Fibroblast of pulmonary artery (primary cell): ENCODE measurements around the gene C14orf180.
"Not testable (repeated sequence)": the region's sequence is repeated elsewhere in the genome, so short reads cannot be mapped to it uniquely, and the experiment has no call there.

ENCODE experiments used
- DNase-seq: peaks from one replicate; pipeline ENCODE4 v3.0.0-alpha.2; 2010; ENCODE audit warnings: low read depth
- H3K4me3 ChIP-seq: replicated peaks from 2 replicates; pipeline ENCODE4 v1.5.1; 2011; ENCODE audit warnings: low read depth, mild to moderate bottlenecking, control low read depth, low read length, moderate library complexity
- TF ChIP-seq, protein P1 (sequence below): IDR thresholded peaks from 2 replicates; pipeline ENCODE4 v1.5.1; 2011; ENCODE audit warnings: mild to moderate bottlenecking, control low read depth, low read length, inconsistent platforms; ENCODE audit errors: missing control alignments

C14orf180 gene

DNA sequence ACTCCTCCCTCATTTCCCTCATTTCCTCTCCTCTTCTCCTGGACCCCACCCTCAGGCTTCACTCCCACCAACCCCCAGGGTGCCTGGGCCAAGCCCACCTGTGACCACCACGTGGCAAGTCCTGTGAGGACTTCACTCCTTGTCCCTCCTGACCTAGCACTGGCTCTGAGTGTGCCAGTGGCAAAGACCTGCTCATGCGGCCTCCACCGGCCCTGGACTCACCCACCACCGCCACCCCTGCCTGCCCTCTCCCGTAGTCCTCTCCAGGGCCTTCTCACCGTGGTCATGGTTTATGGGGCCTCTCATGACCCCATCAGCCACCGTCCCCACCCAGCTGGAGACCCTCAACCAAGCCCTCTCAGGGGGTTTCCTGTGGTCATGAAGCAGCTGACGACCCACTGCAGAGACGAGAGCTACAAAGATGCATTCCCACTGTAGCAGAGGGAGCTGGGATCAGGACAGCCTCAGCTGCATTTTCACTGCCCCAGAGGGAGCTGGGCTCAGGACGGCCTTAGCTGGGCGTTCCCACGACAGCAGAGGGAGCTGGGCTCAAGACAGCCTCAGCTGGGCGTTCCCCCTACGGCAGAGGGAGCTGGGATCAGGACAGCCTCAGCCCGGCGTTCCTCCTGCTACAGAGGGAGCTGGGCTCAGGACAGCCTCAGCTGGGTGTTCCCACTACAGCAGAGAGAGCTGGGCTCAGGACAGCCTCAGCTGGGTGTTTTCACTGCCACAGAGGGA is 3.2 kb upstream of the C14orf180 start:
- TF ChIP-seq, protein P1, sequence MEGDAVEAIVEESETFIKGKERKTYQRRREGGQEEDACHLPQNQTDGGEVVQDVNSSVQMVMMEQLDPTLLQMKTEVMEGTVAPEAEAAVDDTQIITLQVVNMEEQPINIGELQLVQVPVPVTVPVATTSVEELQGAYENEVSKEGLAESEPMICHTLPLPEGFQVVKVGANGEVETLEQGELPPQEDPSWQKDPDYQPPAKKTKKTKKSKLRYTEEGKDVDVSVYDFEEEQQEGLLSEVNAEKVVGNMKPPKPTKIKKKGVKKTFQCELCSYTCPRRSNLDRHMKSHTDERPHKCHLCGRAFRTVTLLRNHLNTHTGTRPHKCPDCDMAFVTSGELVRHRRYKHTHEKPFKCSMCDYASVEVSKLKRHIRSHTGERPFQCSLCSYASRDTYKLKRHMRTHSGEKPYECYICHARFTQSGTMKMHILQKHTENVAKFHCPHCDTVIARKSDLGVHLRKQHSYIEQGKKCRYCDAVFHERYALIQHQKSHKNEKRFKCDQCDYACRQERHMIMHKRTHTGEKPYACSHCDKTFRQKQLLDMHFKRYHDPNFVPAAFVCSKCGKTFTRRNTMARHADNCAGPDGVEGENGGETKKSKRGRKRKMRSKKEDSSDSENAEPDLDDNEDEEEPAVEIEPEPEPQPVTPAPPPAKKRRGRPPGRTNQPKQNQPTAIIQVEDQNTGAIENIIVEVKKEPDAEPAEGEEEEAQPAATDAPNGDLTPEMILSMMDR, result no peak
- DNase-seq, result no peak

DNA sequence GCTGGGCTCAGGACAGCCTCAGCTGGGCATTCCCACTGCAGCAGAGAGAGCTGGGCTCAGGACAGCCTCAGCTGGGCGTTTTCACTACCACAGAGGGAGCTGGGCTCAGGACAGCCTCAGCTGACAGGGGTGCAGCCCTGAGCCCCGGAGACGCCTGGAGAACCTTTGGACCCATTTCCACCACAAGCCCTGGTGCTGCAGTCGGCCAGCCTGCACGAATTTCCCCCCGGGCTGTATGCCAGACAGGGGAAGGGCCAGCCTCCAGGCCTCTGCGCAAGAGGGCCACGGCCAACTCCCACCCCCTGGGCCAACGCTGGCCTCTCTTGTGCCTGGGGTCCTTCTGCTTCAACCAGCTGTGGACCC is 2.6 kb upstream of the C14orf180 start:
- no peak overlapping the region for H3K4me3 ChIP-seq
- TF ChIP-seq, protein P1, result no peak
- DNase-seq, result no peak

More for the DNA sequence above, 3.2 kb upstream of the C14orf180 start:
- no peak overlapping the region for H3K4me3 ChIP-seq

DNA sequence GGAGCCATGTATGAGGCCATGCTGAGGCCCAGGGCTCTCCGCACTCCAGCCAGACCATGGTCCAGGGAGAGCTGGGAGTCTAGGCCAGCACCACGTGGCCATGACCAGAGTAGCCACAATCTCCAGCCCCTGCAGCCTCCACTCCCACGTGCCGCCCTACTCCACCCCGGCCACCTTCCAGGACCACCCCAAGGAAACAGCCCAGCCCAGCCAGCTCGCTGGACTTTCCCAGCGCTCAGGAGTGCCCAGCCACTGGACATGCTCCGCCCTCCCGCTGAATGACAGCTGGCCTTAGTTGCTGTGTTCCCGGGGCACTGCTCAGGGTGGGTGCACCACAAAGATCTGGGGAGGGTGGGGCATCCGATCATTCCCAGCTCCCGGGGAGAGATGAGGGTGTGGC is 2.1 kb upstream of the C14orf180 start:
- no peak for DNase-seq
- TF ChIP-seq, protein P1, result no peak
- H3K4me3 ChIP-seq, result no peak overlapping the region

DNA sequence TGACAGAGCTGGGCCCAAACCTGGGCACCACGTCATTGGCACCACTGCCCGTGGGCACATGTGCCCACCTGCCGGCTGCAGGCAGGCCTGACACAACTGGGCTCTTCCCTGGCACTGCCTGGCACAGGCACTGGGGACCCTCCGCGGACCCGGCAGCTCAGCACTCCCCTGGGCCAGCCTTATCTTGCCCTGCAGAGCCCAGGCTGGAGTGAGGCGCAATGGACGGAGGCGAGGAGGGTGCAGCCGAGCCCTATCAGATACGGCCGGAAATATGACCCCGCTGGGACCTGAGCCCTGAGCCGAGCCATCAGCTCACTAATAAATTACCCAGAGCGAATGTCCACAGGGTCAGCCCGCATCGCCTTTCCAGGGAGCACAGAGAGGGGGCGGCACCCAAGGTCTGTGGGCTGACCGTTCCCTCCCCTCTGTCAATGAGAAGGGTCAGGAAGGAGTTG is 1.7 kb upstream of the C14orf180 start:
- no peak overlapping the region for H3K4me3 ChIP-seq
- DNase-seq, result no peak
- TF ChIP-seq, protein P1, result no peak

- TF ChIP-seq, protein P1, result no peak
- H3K4me3 ChIP-seq, result no peak overlapping the region
- DNase-seq, result no peak
These were observed 1.2 kb upstream of the C14orf180 start for GRCh38 chr14:104578321-104578720.

DNA sequence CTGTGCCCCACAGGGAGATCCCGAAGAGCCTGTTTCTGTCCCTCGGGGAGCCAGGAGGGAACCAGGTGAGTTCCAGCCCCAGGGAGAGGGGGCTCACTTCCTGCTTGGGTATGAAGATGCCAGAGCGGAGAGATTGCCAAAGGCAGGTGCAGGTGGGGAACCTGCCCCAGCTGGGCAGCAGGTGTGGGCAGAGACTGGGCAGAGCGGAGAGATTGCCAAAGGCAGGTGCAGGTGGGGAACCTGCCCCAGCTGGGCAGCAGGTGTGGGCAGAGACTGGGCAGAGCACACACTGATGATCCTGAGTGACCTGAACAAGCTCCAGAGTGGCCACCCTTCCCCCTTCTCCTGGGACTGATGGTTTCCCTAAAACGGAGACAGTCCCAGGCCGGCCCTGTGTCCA is 375 bp downstream of the C14orf180 start:
- DNase-seq, result not testable (repeated sequence)

DNA sequence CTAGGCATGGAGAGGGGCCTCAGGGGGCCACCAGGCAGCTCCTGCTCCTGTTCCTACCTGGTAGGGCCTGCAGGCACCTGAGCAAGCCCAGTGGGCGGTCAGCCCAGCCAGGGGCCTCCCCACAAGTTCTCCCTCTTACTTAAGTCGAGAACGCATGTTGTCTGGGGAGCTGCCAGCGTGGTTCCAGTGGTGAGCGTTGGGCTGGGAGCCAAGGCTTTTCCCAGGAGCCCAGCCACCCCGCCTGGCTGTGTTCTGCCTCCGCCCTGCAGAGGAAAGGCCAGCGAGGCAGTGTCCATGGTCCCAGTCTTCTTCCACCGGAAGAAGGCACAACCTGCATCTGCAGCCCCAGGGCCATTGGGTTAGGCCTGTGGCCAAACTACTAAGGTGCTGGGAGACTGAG is 1.4 kb downstream of the C14orf180 start:
- TF ChIP-seq, protein P1, result no peak
- no peak for DNase-seq
- no peak overlapping the region for H3K4me3 ChIP-seq

More for the DNA sequence above, 375 bp downstream of the C14orf180 start:
- not testable (repeated sequence) for H3K4me3 ChIP-seq
